Middle frontal gyrus (tissue), 1 donor: ENCODE measurements around the gene GARIN5A.

Source experiments
- DNase-seq: peaks from one replicate; pipeline ENCODE4 v3.0.0-alpha.2; 2015; ENCODE audit warnings: low spot score; ENCODE audit errors: extremely low spot score

GARIN5A gene

GRCh38 chr19:50417111-50418081 lies 59.3 kb downstream of the GARIN5A start:
- no peak for DNase-seq
